Activated naive CD8-positive, alpha-beta T cell treated with anti-CD3 and anti-CD28 coated beads, Interleukin-2, amount 10 ng/mL, durations not matched to agents 7 days and 5 days (primary cell): Measurements from ENCODE around the gene EBPL. TPM values are rescaled to one million over a fixed set of nuclear protein-coding genes. Genes with fewer than 3 reads are reported as not detected.

Source experiments
- ATAC-seq: fragments of 150-1000 bp; cut with Tn5 transposase; one replicate; pipeline ENCODE4 v1.10.0; 2021; ENCODE audit warnings: low read depth, moderate library complexity
- POLR2A ChIA-PET: fragments of 350-600 bp; sonication (Branson Sonifier 250); formaldehyde crosslinking; loops from one replicate; lab custom pipeline; 2021; ENCODE audit warnings: antibody characterized with exemption; lab: Charles Lee
- DNase-seq: peaks from one replicate; pipeline ENCODE4 v3.0.0; 2021
- H3K27ac Mint-ChIP-seq: one replicate; pipeline ENCODE4 v1.8.0; 2022; ENCODE audit warnings: mild to moderate bottlenecking, mixed read lengths
- H3K27me3 Mint-ChIP-seq: one replicate; pipeline ENCODE4 v1.8.0; 2022; ENCODE audit warnings: mild to moderate bottlenecking, moderate library complexity, mixed read lengths
- H3K36me3 Mint-ChIP-seq: one replicate; pipeline ENCODE4 v1.8.0; 2021; ENCODE audit warnings: mild to moderate bottlenecking, mixed read lengths
- H3K4me1 Mint-ChIP-seq: one replicate; pipeline ENCODE4 v1.8.0; 2021; ENCODE audit warnings: mixed read lengths
- H3K4me3 Mint-ChIP-seq: one replicate; pipeline ENCODE4 v1.8.0; 2022; ENCODE audit warnings: mild to moderate bottlenecking, moderate library complexity, mixed read lengths
- H3K9me3 Mint-ChIP-seq: one replicate; pipeline ENCODE4 v1.8.0; 2021; ENCODE audit warnings: mixed read lengths
- total RNA-seq, 2 experiments: library from RNA; stranded (reverse); gene quantifications; one replicate each; pipeline ENCODE4 v1.2.3, GENCODE V29; 2021

The EBPL gene
- total RNA-seq, 2 experiments from 2014 or later, result 26.0 to 28.0 TPM

- no peak overlapping the region for H3K4me3 Mint-ChIP-seq
- no peak for DNase-seq
- H3K4me1 Mint-ChIP-seq, result no peaks in the 10 kb centered on the region
- H3K27me3 Mint-ChIP-seq, result no peaks in the 10 kb centered on the region
- H3K36me3 Mint-ChIP-seq, result peaks cover 8% of the 10 kb centered on the region
- no peak for ATAC-seq
- H3K9me3 Mint-ChIP-seq, result no peaks in the 10 kb centered on the region
- POLR2A ChIA-PET, result no interaction called here
- no peak overlapping the region for H3K27ac Mint-ChIP-seq
Measured at GRCh38 chr13:49655906-49656305, 35.4 kb downstream of the EBPL start.

GRCh38 chr13:49654011-49654410, 37.3 kb downstream of the EBPL start:
- Mint-ChIP-seq H3K27ac (no peak overlapping the region), H3K4me3 (no peak overlapping the region), H3K36me3 (peaks cover 2% of the 10 kb centered on the region), H3K27me3 (no peaks in the 10 kb centered on the region), H3K4me1 (no peaks in the 10 kb centered on the region), H3K9me3 (no peaks in the 10 kb centered on the region)
- ATAC-seq (no peak), DNase-seq (no peak)
- POLR2A ChIA-PET, result no interaction called here

- DNase-seq (no peak), ATAC-seq (no peak)
- Mint-ChIP-seq H3K27ac (no peak overlapping the region), H3K4me1 (no peaks in the 10 kb centered on the region), H3K36me3 (peaks cover 2% of the 10 kb centered on the region), H3K9me3 (no peaks in the 10 kb centered on the region), H3K4me3 (no peak overlapping the region), H3K27me3 (no peaks in the 10 kb centered on the region)
- POLR2A ChIA-PET, result no interaction called here
Measured at GRCh38 chr13:49653478-49653877, 37.8 kb downstream of the EBPL start.

GRCh38 chr13:49652355-49653305, 38.7 kb downstream of the EBPL start:
- Mint-ChIP-seq H3K4me1 (no peaks in the 10 kb centered on the region), H3K4me3 (no peak overlapping the region), H3K9me3 (no peaks in the 10 kb centered on the region), H3K27me3 (no peaks in the 10 kb centered on the region), H3K36me3 (peaks cover 2% of the 10 kb centered on the region), H3K27ac (no peak overlapping the region)
- ATAC-seq (peak; percentile 54), DNase-seq (no peak)
- POLR2A ChIA-PET, result no interaction called here

GRCh38 chr13:49651570-49652354, 39.5 kb downstream of the EBPL start:
- no peaks in the 10 kb centered on the region for H3K27me3 Mint-ChIP-seq
- H3K36me3 Mint-ChIP-seq, result peaks cover 2% of the 10 kb centered on the region
- ATAC-seq, result no peak
- no peak for DNase-seq
- H3K4me3 Mint-ChIP-seq, result no peak overlapping the region
- POLR2A ChIA-PET, result no interaction called here
- H3K27ac Mint-ChIP-seq, result no peak overlapping the region
- H3K9me3 Mint-ChIP-seq, result no peaks in the 10 kb centered on the region
- H3K4me1 Mint-ChIP-seq, result no peaks in the 10 kb centered on the region

GRCh38 chr13:49649963-49650312, 41.3 kb downstream of the EBPL start:
- POLR2A ChIA-PET, result interaction anchor here (1.0 kb wide), 1 partner anchor 12 kb away, joined by 4 read pairs; no protein-coding TSS in a partner anchor
- DNase-seq, result no peak
- no peak overlapping the region for H3K27ac Mint-ChIP-seq
- H3K9me3 Mint-ChIP-seq, result no peaks in the 10 kb centered on the region
- no peak for ATAC-seq
- no peak overlapping the region for H3K4me3 Mint-ChIP-seq
- peaks cover 2% of the 10 kb centered on the region for H3K36me3 Mint-ChIP-seq
- H3K4me1 Mint-ChIP-seq, result peaks cover 5% of the 10 kb centered on the region
- no peaks in the 10 kb centered on the region for H3K27me3 Mint-ChIP-seq

GRCh38 chr13:49649244-49649962, 41.9 kb downstream of the EBPL start:
- Mint-ChIP-seq H3K9me3 (no peaks in the 10 kb centered on the region), H3K27me3 (no peaks in the 10 kb centered on the region), H3K27ac (no peak overlapping the region), H3K4me1 (peaks cover 7% of the 10 kb centered on the region), H3K36me3 (peaks cover 2% of the 10 kb centered on the region), H3K4me3 (no peak overlapping the region)
- DNase-seq (no peak), ATAC-seq (no peak)
- POLR2A ChIA-PET, result no interaction called here

GRCh38 chr13:49646688-49647087, 44.6 kb downstream of the EBPL start:
- POLR2A ChIA-PET, result no interaction called here
- Mint-ChIP-seq H3K4me3 (no peak overlapping the region), H3K27me3 (no peaks in the 10 kb centered on the region), H3K4me1 (peaks cover 13% of the 10 kb centered on the region), H3K27ac (no peak overlapping the region), H3K36me3 (peaks cover 2% of the 10 kb centered on the region), H3K9me3 (no peaks in the 10 kb centered on the region)
- no peak for DNase-seq
- ATAC-seq, result no peak

- Mint-ChIP-seq H3K27me3 (no peaks in the 10 kb centered on the region), H3K36me3 (peaks cover 2% of the 10 kb centered on the region), H3K4me3 (peak overlapping the region; percentile 13), H3K9me3 (no peaks in the 10 kb centered on the region), H3K27ac (peak overlapping the region; percentile 3), H3K4me1 (peaks cover 13% of the 10 kb centered on the region)
- DNase-seq (no peak), ATAC-seq (no peak)
- POLR2A ChIA-PET, result no interaction called here
Measured at GRCh38 chr13:49645451-49645850, 45.8 kb downstream of the EBPL start.

GRCh38 chr13:49643035-49643646, 48.1 kb downstream of the EBPL start:
- Mint-ChIP-seq H3K9me3 (no peaks in the 10 kb centered on the region), H3K36me3 (peaks cover 2% of the 10 kb centered on the region), H3K27me3 (no peaks in the 10 kb centered on the region), H3K4me1 (peaks cover 13% of the 10 kb centered on the region), H3K27ac (no peak overlapping the region), H3K4me3 (no peak overlapping the region)
- no peak for DNase-seq
- no peak for ATAC-seq
- POLR2A ChIA-PET, result no interaction called here

GRCh38 chr13:49641801-49642291, 49.4 kb downstream of the EBPL start:
- Mint-ChIP-seq H3K27me3 (no peaks in the 10 kb centered on the region), H3K4me1 (peaks cover 13% of the 10 kb centered on the region), H3K9me3 (no peaks in the 10 kb centered on the region), H3K36me3 (peaks cover 2% of the 10 kb centered on the region), H3K4me3 (no peak overlapping the region), H3K27ac (no peak overlapping the region)
- no peak for ATAC-seq
- no peak for DNase-seq
- POLR2A ChIA-PET, result no interaction called here

- Mint-ChIP-seq H3K4me3 (no peak overlapping the region), H3K4me1 (peaks cover 19% of the 10 kb centered on the region), H3K9me3 (no peaks in the 10 kb centered on the region), H3K36me3 (no peaks in the 10 kb centered on the region), H3K27me3 (no peaks in the 10 kb centered on the region), H3K27ac (no peak overlapping the region)
- DNase-seq (no peak), ATAC-seq (no peak)
- POLR2A ChIA-PET, result interaction anchor here (1.1 to 1.3 kb wide), 2 partner anchors 10 to 12 kb away, joined by 4 read pairs; partner anchors contain the start of gene ARL11
Measured at GRCh38 chr13:49638744-49639072, 52.6 kb downstream of the EBPL start.
